Stomach (tissue), 9 donors: Measurements from ENCODE around the gene SESN1. TPM values are rescaled to one million over a fixed set of nuclear protein-coding genes. Genes with fewer than 3 reads are reported as not detected.

ENCODE experiments used
- DNase-seq, 2 donors: peaks; one replicate each; pipeline versions ENCODE4 v3.0.0 to v3.0.0-alpha.2; 2013 to 2019
- H3K27ac ChIP-seq, 5 donors: fragments of 200-600 bp in 4 of 5; sonication (generic) in 4 of 5; one replicate each; pipeline ENCODE4 v1.5.1; 2013 to 2019; ENCODE audit warnings: mild to moderate bottlenecking in 1 of 5, moderate library complexity in 1 of 5
- H3K27me3 ChIP-seq, 3 donors: fragments of 200-600 bp; sonication (generic); one replicate each; pipeline ENCODE4 v1.5.1; 2017 to 2019; ENCODE audit warnings: mixed run types in 1 of 3
- H3K36me3 ChIP-seq, 4 donors: fragments of 200-600 bp; sonication (generic); 1 replicate in 3 of 4; 2 replicates in 1 of 4; pipeline ENCODE4 v1.5.1; 2016 to 2019
- H3K4me1 ChIP-seq, 4 donors: fragments of 200-600 bp; sonication (generic); one replicate each; pipeline ENCODE4 v1.5.1; 2016 to 2019
- H3K4me3 ChIP-seq, 4 donors: fragments of 200-600 bp; sonication (generic) in 3 of 4; one replicate each; pipeline ENCODE4 v1.5.1; 2016 to 2019; ENCODE audit warnings: mild to moderate bottlenecking in 1 of 4
- H3K9me3 ChIP-seq, 4 donors: fragments of 200-600 bp; sonication (generic); one replicate each; pipeline ENCODE4 v1.5.1; 2016 to 2019
- EP300 ChIP-seq: sonication (generic); formaldehyde crosslinking; IDR thresholded peaks from one replicate; pipeline ENCODE4 v1.6.1; 2017; ENCODE audit warnings: antibody characterized with exemption
- POLR2A ChIP-seq, 4 donors: fragments of 450-650 bp; IDR thresholded peaks; one replicate each; pipeline ENCODE4 v1.6.1; 2016; ENCODE audit warnings: antibody characterized with exemption in 4 of 4, control low read depth in 2 of 4, mild to moderate bottlenecking in 1 of 4, moderate library complexity in 1 of 4
- POLR2AphosphoS5 ChIP-seq, 3 donors: sonication (generic); formaldehyde crosslinking; IDR thresholded peaks; one replicate each; pipeline ENCODE4 v1.6.1; 2016; ENCODE audit warnings: antibody characterized with exemption in 3 of 3
- WGBS, 5 donors: extraction: QIAGEN DNeasy Blood & Tissue Kit in 3 of 5; methylation state at CpG; one replicate each; pipeline versions ENCODE4 v1.1.5 to v1.1.7; 2013 to 2018; 5-methylcytosine and 5-hydroxymethylcytosine counted together
- intact Hi-C: fragments of 100-400 bp; cut with DNase I; formaldehyde crosslinking; loops from one replicate; pipeline ENCODE4 v1.15.1; 2023; ENCODE audit warnings: low total_unique reads
- polyA plus RNA-seq, 3 donors: library from polyadenylated mRNA; stranded (reverse); fragments of 200-250 nt; gene quantifications; one replicate each; pipeline ENCODE4 v1.2.3, GENCODE V29; 2013
- total RNA-seq, 5 donors: library from RNA; depleted of rRNA; stranded (reverse); fragments of >200 nt; gene quantifications; one replicate each; pipeline versions ENCODE4 v1.1.0 to v1.2.3, GENCODE V29; 2014 to 2016
- TF ChIP-seq, protein P1 (sequence below), 7 experiments: fragments of 450-650 bp in 4 of 7; fragments of 200-600 bp in 3 of 7; sonication (generic) in 3 of 7; IDR thresholded peaks; one replicate each; pipeline ENCODE4 v1.5.1; 2016 to 2019; ENCODE audit warnings: antibody characterized with exemption in 7 of 7, control low read depth in 2 of 7, mild to moderate bottlenecking in 1 of 7
- donor health status: healthy with polysubstance abuse.
- donor health status: Bipolar disorder and iron deficiency.
- donor health status: healthy.

The SESN1 gene
- total and polyA plus RNA-seq, 8 donors, result 11.0 to 201 (median 33.3) TPM

DNA sequence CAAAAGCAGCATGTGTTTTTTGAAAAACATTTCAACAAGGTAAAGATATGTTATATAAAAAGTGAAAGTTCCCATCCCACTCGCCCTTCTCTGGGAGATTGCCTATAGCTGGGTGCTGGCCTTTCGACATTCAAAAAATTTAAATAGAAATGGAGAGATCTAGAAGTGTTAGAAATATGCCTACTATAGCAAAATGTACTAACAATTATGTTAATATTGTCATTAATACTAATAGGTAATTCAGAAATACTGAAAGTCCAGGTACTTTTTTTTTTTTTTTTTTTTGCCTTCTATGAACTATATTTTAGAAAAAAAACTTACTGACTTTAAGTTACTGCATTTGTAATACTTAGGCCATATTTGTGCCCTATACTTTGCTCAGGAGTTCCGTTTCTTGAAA, 87.1 kb downstream of the SESN1 start:
- no peak for TF ChIP-seq EP300
- TF ChIP-seq, protein P1, sequence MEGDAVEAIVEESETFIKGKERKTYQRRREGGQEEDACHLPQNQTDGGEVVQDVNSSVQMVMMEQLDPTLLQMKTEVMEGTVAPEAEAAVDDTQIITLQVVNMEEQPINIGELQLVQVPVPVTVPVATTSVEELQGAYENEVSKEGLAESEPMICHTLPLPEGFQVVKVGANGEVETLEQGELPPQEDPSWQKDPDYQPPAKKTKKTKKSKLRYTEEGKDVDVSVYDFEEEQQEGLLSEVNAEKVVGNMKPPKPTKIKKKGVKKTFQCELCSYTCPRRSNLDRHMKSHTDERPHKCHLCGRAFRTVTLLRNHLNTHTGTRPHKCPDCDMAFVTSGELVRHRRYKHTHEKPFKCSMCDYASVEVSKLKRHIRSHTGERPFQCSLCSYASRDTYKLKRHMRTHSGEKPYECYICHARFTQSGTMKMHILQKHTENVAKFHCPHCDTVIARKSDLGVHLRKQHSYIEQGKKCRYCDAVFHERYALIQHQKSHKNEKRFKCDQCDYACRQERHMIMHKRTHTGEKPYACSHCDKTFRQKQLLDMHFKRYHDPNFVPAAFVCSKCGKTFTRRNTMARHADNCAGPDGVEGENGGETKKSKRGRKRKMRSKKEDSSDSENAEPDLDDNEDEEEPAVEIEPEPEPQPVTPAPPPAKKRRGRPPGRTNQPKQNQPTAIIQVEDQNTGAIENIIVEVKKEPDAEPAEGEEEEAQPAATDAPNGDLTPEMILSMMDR (IDR thresholded peaks at IDR 0.05), result no peak
- no peak for TF ChIP-seq POLR2A (IDR thresholded peaks at IDR 0.05)
- no peak for TF ChIP-seq POLR2AphosphoS5 (IDR thresholded peaks at IDR 0.05)
- Histone ChIP-seq H3K36me3 (no peaks in the 10 kb centered on the region), H3K27ac (peak overlapping the region in 4 of 5 donors; percentile 93 to 98 (median 98)), H3K4me3 (peak overlapping the region; percentile 62 to 88 (median 86)), H3K4me1 (peaks cover 15 to 69% (median 48%) of the 10 kb centered on the region in 4 donors), H3K27me3 (no peaks in the 10 kb centered on the region), H3K9me3 (no peaks in the 10 kb centered on the region)
- no peak for DNase-seq
- intact Hi-C loops, result loop anchor here (10.0 kb wide), 1 partner anchor 57 kb away; no protein-coding TSS in a partner anchor
- WGBS, 5 donors, result 28 to 60% (median 46%) methylated on average over 3 of the region's 3 CpGs

DNA sequence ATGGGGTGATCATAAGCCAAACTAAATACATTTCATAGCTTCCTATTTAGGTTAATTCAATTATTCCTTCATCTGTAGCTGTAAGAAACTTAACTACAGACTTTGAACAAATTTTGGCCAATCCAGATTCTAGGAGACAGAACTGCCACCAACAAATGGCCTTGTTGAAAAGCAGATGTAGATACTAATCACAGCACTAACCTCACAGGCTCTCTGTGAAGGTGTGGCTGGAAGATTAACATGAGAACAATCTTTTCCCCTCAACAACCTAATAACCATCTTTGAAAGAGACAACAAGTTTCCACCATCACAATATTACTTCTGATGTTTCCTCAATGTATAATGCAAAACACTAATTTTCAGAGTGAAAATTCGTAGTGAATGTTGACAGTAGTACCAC, 87.8 kb downstream of the SESN1 start:
- Histone ChIP-seq H3K4me3 (peak overlapping the region; percentile 62 to 88 (median 86)), H3K27ac (peak overlapping the region in 4 of 5 donors; percentile 93 to 98 (median 98)), H3K9me3 (no peaks in the 10 kb centered on the region), H3K4me1 (peaks cover 19 to 76% (median 54%) of the 10 kb centered on the region in 4 donors), H3K36me3 (no peaks in the 10 kb centered on the region), H3K27me3 (no peaks in the 10 kb centered on the region)
- no peak for DNase-seq
- TF ChIP-seq, protein P1 (IDR thresholded peaks at IDR 0.05), result no peak
- TF ChIP-seq EP300, result no peak
- no peak for TF ChIP-seq POLR2A (IDR thresholded peaks at IDR 0.05)
- no peak for TF ChIP-seq POLR2AphosphoS5 (IDR thresholded peaks at IDR 0.05)
- WGBS, 5 donors, result 29 to 59% (median 38%) methylated on average over 1 of the region's 1 CpG
- intact Hi-C loops, result loop anchor here (10.0 kb wide), 1 partner anchor 58 kb away; no protein-coding TSS in a partner anchor

DNA sequence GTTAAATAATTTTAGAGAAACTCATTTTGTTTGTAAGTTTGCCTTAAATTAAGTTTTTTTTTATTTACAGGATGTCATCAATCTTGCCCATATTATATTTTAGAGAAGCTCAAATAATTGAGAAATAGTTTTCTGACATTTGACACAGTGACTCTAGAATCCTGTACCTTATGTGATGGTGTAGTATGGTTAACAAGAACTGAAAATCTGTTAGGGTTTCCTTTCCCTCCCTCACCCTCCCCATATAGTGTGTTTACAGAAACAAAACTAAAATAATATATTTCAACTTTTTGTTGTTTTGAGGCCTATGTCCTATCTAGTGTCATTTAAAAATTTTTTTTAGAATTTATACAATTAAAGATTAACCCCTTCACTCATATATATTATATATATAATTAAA, 91.8 kb downstream of the SESN1 start:
- no peak for TF ChIP-seq EP300
- TF ChIP-seq, protein P1 (IDR thresholded peaks at IDR 0.05), result no peak
- TF ChIP-seq POLR2A (IDR thresholded peaks at IDR 0.05), result no peak
- no peak for TF ChIP-seq POLR2AphosphoS5 (IDR thresholded peaks at IDR 0.05)
- Histone ChIP-seq H3K4me1 (peaks cover 42 to 98% (median 73%) of the 10 kb centered on the region in 4 donors), H3K9me3 (no peaks in the 10 kb centered on the region), H3K27ac (peak overlapping the region in 4 of 5 donors; percentile 54 to 93 (median 77)), H3K4me3 (no peak overlapping the region), H3K27me3 (no peaks in the 10 kb centered on the region), H3K36me3 (peaks cover 11 to 35% (median 30%) of the 10 kb centered on the region in 4 donors)
- DNase-seq, result no peak
- intact Hi-C loops, result loop anchor here (10.0 kb wide), 1 partner anchor 62 kb away; no protein-coding TSS in a partner anchor

- Histone ChIP-seq H3K4me3 (peak overlapping the region in 1 of 4 donors; percentile 17), H3K9me3 (no peaks in the 10 kb centered on the region), H3K36me3 (peaks cover 11 to 42% (median 37%) of the 10 kb centered on the region in 4 donors), H3K27ac (peak overlapping the region in 4 of 5 donors; percentile 54 to 93 (median 77)), H3K27me3 (no peaks in the 10 kb centered on the region), H3K4me1 (peaks cover 42 to 91% (median 70%) of the 10 kb centered on the region in 4 donors)
- intact Hi-C loops, result loop anchor here (10.0 kb wide), 1 partner anchor 63 kb away; no protein-coding TSS in a partner anchor
- TF ChIP-seq, protein P1 (IDR thresholded peaks at IDR 0.05), result no peak
- TF ChIP-seq POLR2AphosphoS5 (IDR thresholded peaks at IDR 0.05), result peak; percentile 55 to 83 (median 68)
- 21 to 26% (median 24%) methylated on average over 3 of the region's 3 CpGs for WGBS, 5 donors
- DNase-seq, result peak in 1 of 2 donors; percentile 51
Measured at GRCh38 chr6:109002051-109002697, 92.5 kb downstream of the SESN1 start.
